Measurements from ENCODE around the gene ATP6V0D1.

The ATP6V0D1 gene

GRCh38 chr16:67443265-67443664, 37.7 kb downstream of the ATP6V0D1 start:
- no peak for DNase-seq

GRCh38 chr16:67442581-67443255, 38.2 kb downstream of the ATP6V0D1 start:
- no peak for DNase-seq

DNA sequence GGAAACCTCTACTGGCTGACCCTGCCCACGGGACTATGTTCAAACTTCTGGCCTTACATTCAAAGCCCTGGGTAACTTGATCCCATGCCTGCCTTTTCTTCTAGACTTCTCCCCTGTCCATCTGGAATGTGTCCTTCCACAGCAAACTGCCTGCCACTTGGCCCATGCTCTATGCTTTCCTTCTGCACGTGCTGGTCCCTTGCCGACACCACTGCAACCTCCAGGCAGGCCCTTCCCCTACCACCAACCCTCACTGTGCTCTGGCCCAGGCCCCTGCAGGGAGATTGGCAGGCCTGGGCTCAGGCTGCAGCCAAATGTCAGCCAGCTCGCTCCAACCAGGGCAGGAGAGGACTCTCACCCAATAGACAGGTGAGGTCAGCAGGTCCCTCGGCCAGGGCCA, 39.0 kb downstream of the ATP6V0D1 start:
- no peak for DNase-seq

- DNase-seq, result no peak
Observed at GRCh38 chr16:67441271-67441753, 39.6 kb downstream of the ATP6V0D1 start.

DNA sequence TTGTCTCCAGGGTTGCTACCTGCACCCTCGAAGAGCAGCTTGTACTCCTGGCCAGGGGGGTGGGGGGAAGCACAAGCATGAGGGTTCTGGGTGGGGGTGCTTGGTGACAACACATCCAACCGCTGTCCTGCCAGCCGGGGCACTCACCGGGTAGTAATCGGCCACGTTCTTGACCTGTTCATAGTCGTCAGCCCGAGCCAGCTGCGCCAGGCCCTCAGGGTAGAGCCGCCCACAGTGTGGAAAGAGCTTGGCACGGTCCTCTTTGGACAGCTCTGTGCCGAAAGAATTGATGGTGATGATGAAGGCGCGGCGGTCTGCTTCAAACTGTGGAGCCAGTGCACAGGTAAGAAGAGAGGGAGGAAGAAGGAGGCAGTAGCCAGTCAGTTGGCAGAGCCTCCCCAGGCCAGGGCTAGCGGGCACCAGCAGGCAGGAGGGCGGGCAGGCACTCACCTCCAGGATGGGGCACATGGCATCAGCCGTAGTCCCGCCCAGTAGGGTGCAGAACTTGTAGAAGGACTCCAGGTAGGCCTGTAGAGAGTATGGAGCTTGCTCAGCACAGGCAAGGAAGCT, 42.0 kb downstream of the ATP6V0D1 start:
- DNase-seq, result no peak

GRCh38 chr16:67438098-67438791, 42.7 kb downstream of the ATP6V0D1 start:
- no peak for DNase-seq

GRCh38 chr16:67437513-67437912, 43.4 kb downstream of the ATP6V0D1 start:
- DNase-seq, result no peak

GRCh38 chr16:67436640-67437193, 44.2 kb downstream of the ATP6V0D1 start:
- DNase-seq, result no peak

- DNase-seq, result no peak
Observed at GRCh38 chr16:67435758-67436164, 45.2 kb downstream of the ATP6V0D1 start.

DNA sequence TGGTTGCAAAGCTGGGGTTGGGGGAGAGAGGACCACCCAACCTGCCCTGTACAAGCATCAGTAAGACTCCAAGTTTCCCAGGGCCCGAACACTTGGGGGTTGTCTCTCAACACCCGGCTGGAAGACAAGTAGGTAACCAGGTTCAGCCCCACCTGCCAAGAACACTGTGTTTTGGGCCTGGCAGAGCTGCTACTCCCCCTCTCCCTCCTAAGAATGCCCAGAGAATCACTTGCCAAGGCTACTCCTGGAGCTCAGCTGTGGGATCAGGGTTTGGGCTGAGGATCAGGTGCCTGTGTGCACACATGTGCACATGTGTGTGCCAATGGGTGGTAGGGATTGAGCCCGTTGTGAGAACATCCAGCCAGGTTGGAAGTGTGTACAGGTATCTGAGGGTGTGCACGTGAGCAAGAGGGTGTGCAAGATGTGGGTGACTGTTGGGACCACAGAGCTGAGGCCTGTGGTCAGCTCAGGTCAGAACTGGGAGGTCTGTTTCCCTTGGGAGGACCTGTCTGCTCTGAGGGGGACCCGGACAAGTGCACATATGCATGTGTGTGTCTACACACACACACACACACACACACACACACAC, 47.7 kb downstream of the ATP6V0D1 start:
- no peak for DNase-seq

- no peak for DNase-seq
Observed at GRCh38 chr16:67432506-67432890, 48.5 kb downstream of the ATP6V0D1 start.

- DNase-seq, result no peak
Observed at GRCh38 chr16:67431775-67432505, 49.0 kb downstream of the ATP6V0D1 start.

GRCh38 chr16:67430977-67431774, 49.8 kb downstream of the ATP6V0D1 start, which contains the start of gene HSD11B2:
Gene HSD11B2 (plus strand): TSS chr16:67431121. CDS start chr16:67431249, 128 bp downstream.
- peak; percentile 69 for DNase-seq

DNA sequence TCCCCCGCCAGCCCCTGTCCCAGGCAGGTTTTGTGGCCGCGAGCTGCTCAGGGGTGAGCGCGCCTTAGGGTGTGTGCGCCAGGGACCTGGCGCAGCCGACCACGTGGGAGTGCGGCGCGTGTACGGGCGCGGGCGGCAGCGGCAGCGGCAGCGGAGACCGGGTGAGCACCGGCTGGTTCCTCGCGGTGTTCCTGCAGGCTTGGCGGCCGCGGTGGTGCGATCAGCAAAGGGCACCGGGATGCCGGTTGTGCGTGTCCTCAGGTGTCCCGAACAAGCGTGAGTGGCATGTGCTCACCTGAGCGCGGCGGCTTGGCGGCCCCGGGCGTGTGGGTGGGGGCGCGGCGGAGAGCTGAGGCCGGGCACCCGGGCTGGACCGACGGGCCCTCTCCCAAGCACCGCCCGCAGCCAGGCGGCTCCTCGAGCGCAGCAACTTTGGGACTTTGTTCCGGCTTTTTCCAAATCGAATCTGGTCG, 50.4 kb downstream of the ATP6V0D1 start:
- peak; percentile 69 for DNase-seq

DNA sequence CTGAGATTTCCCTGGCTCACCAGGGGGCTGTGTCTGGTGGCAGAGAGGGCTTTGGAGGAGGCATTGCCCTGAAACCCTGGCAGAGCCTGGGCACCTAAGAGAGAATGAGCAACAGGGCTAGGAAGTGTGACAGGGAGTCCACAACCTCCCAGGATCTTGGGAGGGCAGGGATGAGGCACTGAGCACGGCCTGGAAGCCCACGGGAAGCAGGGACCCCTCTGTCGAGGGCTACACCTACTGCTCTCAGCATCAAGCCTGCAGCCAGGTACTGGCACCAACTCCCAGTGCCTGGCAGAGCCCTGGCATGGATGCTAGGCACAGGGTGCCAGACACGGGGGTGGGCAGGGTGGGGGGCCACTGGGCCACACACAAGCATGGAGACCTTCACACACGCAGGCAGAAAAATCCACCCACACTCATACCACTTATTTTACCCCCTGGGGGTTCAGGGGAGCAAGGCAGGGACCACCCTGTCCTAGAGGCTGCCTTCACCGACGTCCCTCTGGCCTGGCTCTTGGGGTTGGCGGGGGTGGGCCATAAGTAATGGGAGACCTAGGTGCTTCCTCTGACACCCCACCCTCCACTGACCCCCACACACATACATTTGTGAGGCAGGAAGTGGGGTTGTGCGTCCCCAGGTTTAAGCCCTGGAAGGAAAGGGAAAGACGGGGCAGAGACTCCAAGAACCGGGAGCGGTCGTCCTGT, 51.0 kb downstream of the ATP6V0D1 start:
- no peak for DNase-seq

- DNase-seq, result no peak
Observed at GRCh38 chr16:67429053-67429798, 51.7 kb downstream of the ATP6V0D1 start.

DNA sequence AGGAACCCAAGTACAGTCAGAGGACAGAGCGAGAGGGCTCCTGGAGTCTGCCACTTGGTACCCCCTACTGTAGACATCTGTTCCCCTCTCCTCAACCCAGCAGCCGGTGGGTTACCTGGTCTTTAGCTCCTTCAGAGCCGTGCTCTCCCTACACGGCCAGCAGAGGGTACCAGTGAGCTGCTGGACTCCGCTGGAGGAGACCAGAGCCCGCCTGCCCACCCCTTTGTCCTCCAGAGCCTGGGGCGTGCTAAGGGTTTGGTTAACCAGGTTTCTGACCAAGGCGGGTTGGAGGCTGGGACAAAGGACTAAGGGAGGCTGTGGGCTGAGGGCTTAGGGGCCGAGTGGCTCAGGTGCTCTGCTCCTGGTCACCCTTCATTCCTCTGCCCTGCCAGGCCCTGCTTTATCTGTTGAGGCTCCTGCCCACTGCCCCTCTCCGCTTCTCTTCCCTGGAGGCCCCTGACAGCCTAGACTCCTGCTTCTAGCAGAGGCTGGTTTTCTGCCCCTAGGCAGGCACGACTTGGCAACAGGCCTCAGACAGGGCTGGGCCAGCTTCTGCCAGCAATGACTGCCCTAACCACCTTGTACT, 52.7 kb downstream of the ATP6V0D1 start:
- peak; percentile 82 for DNase-seq

GRCh38 chr16:67426950-67427349, 54.0 kb downstream of the ATP6V0D1 start:
- no peak for DNase-seq

DNA sequence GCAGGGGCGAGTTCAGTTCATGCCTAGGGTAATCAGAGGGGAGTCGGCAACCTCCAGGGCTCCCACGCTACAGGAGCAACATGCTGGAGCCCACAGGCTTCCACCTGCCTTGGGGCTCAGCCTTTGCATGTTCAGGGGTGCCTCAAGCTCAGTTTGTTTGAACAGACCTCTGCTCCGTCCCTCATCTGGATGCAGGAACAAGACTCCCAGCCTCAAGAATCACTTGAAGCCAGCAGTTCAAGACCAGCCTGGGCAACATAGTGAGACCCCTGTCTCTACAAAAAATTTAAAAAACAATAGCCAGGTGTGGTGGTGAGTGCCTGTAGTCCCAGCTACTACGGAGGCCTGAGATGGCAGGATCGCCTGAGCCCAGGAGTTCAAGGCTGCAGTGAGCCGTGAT, 54.9 kb downstream of the ATP6V0D1 start:
- DNase-seq, result no peak

DNA sequence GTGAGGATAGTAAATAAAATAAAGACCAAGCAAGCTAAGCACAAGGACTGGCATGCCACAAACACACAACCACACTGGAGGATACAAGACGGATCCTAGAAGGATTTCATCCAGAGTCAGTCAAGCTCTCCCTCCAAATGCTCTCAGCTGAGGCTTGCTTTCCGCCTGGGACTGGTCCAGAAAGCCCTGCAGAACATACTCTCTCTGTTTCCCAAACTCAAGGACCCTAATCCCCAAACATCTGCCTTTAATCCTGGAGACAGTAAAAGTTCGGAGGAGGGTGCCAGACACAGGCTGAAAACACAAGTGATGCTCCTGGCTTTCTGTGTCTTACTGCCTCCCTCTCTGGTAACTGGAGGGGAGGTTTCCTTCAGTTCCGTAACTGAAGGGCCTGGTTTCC, 55.4 kb downstream of the ATP6V0D1 start:
- no peak for DNase-seq

Measured in activated effector memory CD4-positive, alpha-beta T cell treated with anti-CD3 and anti-CD28 coated beads, Interleukin-2, amount 50 U/mL, for 16 hours (primary cell).